ACC112 (cell line): ENCODE results near the gene LBX2.
"Not testable (repeated sequence)": the region's sequence is repeated elsewhere in the genome, so short reads cannot be mapped to it uniquely, and the experiment has no call there.

Source experiments
- H2AFZ ChIP-seq: fragments of 200-600 bp; sonication (generic); one replicate; pipeline ENCODE4 v1.6.0; 2017; ENCODE audit warnings: antibody characterized with exemption, low read length; ENCODE audit not compliant: unreplicated experiment
- H3K27ac ChIP-seq: fragments of 200-600 bp; sonication (generic); 2 replicates; pipeline ENCODE4 v1.5.1; 2014; ENCODE audit warnings: low read depth, mild to moderate bottlenecking, antibody characterized with exemption, low read length, moderate library complexity
- H3K27me3 ChIP-seq: fragments of 200-600 bp; sonication (generic); 2 replicates; pipeline ENCODE4 v1.6.1; 2014; ENCODE audit warnings: mild to moderate bottlenecking, antibody characterized with exemption, low read length, moderate library complexity, mixed read lengths; ENCODE audit not compliant: insufficient read depth
- H3K36me3 ChIP-seq: fragments of 200-600 bp; sonication (generic); 2 replicates; pipeline ENCODE4 v1.6.1; 2016; ENCODE audit warnings: mild to moderate bottlenecking, antibody characterized with exemption, low read length, moderate library complexity, mixed read lengths; ENCODE audit not compliant: insufficient read depth
- H3K4me1 ChIP-seq: fragments of 200-600 bp; sonication (generic); one replicate; pipeline ENCODE4 v1.6.1; 2016; ENCODE audit warnings: low read length, mixed read lengths; ENCODE audit not compliant: insufficient read depth, unreplicated experiment, control insufficient read depth
- H3K4me3 ChIP-seq: fragments of 200-600 bp; sonication (generic); 2 replicates; pipeline ENCODE4 v1.5.1; 2014; ENCODE audit warnings: mild to moderate bottlenecking, low read depth, low read length
- H3K79me2 ChIP-seq: fragments of 200-600 bp; sonication (generic); one replicate; pipeline ENCODE4 v1.6.0; 2016; ENCODE audit warnings: low read length; ENCODE audit not compliant: control insufficient read depth, unreplicated experiment, insufficient read depth

LBX2 gene

GRCh38 chr2:74493546-74493945, 5.9 kb downstream of the LBX2 start:
- no peaks in the 10 kb centered on the region for H3K27me3 ChIP-seq
- peaks cover 14% of the 10 kb centered on the region; the same call in 1 of the 2 replicates for H3K36me3 ChIP-seq
- H3K27ac ChIP-seq: no peak overlapping the region
- no peak overlapping the region for H3K4me3 ChIP-seq
- H2AFZ ChIP-seq: no peak overlapping the region
- peaks cover 17% of the 10 kb centered on the region for H3K4me1 ChIP-seq
- no peaks in the 10 kb centered on the region for H3K79me2 ChIP-seq

GRCh38 chr2:74491648-74492544, 7.5 kb downstream of the LBX2 start:
- Histone ChIP-seq H3K27ac (no peak overlapping the region), H2AFZ (no peak overlapping the region), H3K4me1 (peaks cover 10% of the 10 kb centered on the region), H3K4me3 (no peak overlapping the region), H3K36me3 (peaks cover 14% of the 10 kb centered on the region; the same call in 1 of the 2 replicates), H3K79me2 (no peaks in the 10 kb centered on the region), H3K27me3 (no peaks in the 10 kb centered on the region)

GRCh38 chr2:74489906-74490305, 9.5 kb downstream of the LBX2 start:
- no peak overlapping the region for H3K4me3 ChIP-seq
- no peaks in the 10 kb centered on the region for H3K27me3 ChIP-seq
- H3K4me1 ChIP-seq: peaks cover 10% of the 10 kb centered on the region
- no peaks in the 10 kb centered on the region for H3K79me2 ChIP-seq
- peaks cover 14% of the 10 kb centered on the region; the same call in 1 of the 2 replicates for H3K36me3 ChIP-seq
- no peak overlapping the region for H2AFZ ChIP-seq
- no peak overlapping the region for H3K27ac ChIP-seq

- H3K79me2 ChIP-seq: peaks cover 6% of the 10 kb centered on the region
- no peak overlapping the region for H3K4me3 ChIP-seq
- H3K27me3 ChIP-seq: no peaks in the 10 kb centered on the region
- no peak overlapping the region for H3K27ac ChIP-seq
- H3K36me3 ChIP-seq: peaks cover 14% of the 10 kb centered on the region; the same call in 1 of the 2 replicates
- H3K4me1 ChIP-seq: peaks cover 11% of the 10 kb centered on the region
- H2AFZ ChIP-seq: no peak overlapping the region
These were observed 10.5 kb downstream of the LBX2 start for GRCh38 chr2:74488643-74489481.

- no peak overlapping the region for H3K4me3 ChIP-seq
- no peak overlapping the region for H2AFZ ChIP-seq
- H3K27me3 ChIP-seq: no peaks in the 10 kb centered on the region
- no peaks in the 10 kb centered on the region for H3K36me3 ChIP-seq
- H3K79me2 ChIP-seq: peaks cover 25% of the 10 kb centered on the region
- no peak overlapping the region for H3K27ac ChIP-seq
- H3K4me1 ChIP-seq: peaks cover 5% of the 10 kb centered on the region
These were observed 13.3 kb downstream of the LBX2 start for GRCh38 chr2:74486141-74486540.

- H3K27ac ChIP-seq, H3K36me3 ChIP-seq, H3K27me3 ChIP-seq, H2AFZ ChIP-seq: not testable (repeated sequence)
- H3K79me2 ChIP-seq: peaks cover 34% of the 10 kb centered on the region
- H3K4me3 ChIP-seq: peak overlapping the region; percentile 94
- H3K4me1 ChIP-seq: peaks cover 13% of the 10 kb centered on the region
These were observed 15.7 kb downstream of the LBX2 start for GRCh38 chr2:74483675-74484164.

- Histone ChIP-seq H3K36me3 (0 out of 2 replicates have a peak, but pooled peaks cover 8% of the 10 kb centered on the region), H3K4me1 (peaks cover 13% of the 10 kb centered on the region), H3K27ac (peak within 1 kb of the TSS; percentile 75), H2AFZ (peak within 1 kb of the TSS; percentile 90), H3K27me3 (no peaks in the 10 kb centered on the region), H3K4me3 (peak within 1 kb of the TSS; percentile 94), H3K79me2 (peaks cover 34% of the 10 kb centered on the region)
These were observed 16.4 kb downstream of the LBX2 start, which contains the start of the genes CCDC142 and TTC31 for GRCh38 chr2:74482801-74483674. Gene CCDC142, minus strand, starts transcription at chr2:74482998. Its CDS starts 161 bp downstream, at chr2:74482837. Gene TTC31, plus strand, starts transcription at chr2:74483081. Its CDS starts 15 bp downstream, at chr2:74483096.

GRCh38 chr2:74481961-74482800, 17.2 kb downstream of the LBX2 start:
- no peaks in the 10 kb centered on the region for H3K27me3 ChIP-seq
- peaks cover 14% of the 10 kb centered on the region; the same call in 1 of the 2 replicates for H3K36me3 ChIP-seq
- peak overlapping the region; percentile 90 for H2AFZ ChIP-seq
- peak overlapping the region; percentile 75; the same call in 1 of the 2 replicates for H3K27ac ChIP-seq
- peak overlapping the region; percentile 94 for H3K4me3 ChIP-seq
- H3K4me1 ChIP-seq: peaks cover 13% of the 10 kb centered on the region
- peaks cover 34% of the 10 kb centered on the region for H3K79me2 ChIP-seq

GRCh38 chr2:74481431-74481830, 18.0 kb downstream of the LBX2 start:
- peak overlapping the region; percentile 94 for H3K4me3 ChIP-seq
- no peak overlapping the region for H3K27ac ChIP-seq
- H3K4me1 ChIP-seq: peaks cover 13% of the 10 kb centered on the region
- peaks cover 34% of the 10 kb centered on the region for H3K79me2 ChIP-seq
- no peaks in the 10 kb centered on the region for H3K27me3 ChIP-seq
- H2AFZ ChIP-seq: no peak overlapping the region
- peaks cover 14% of the 10 kb centered on the region; the same call in 1 of the 2 replicates for H3K36me3 ChIP-seq
